HepG2 (cell line): ENCODE data around the gene PPP2R5C. TPM values are rescaled to one million over a fixed set of nuclear protein-coding genes. Genes with fewer than 3 reads are reported as not detected.

Experiments
- ATAC-seq: fragments of 200-7000 bp; cut with Tn5 transposase; 3 replicates; pipeline ENCODE4 v1.9.1; 2020; ENCODE audit warnings: mild to moderate bottlenecking, moderate library complexity
- BruUV-seq: library from RNA; stranded (reverse); fragments of 400-500 nt; replicated peaks from 2 replicates; lab custom pipeline; 2021; lab: Mats Ljungman, UMichigan
- CTCF ChIA-PET: fragments of 300-600 bp; formaldehyde crosslinking; extraction: SDS; loops from one replicate; lab custom pipeline; 2021; ENCODE audit warnings: low total read pairs, inconsistent platforms, low intra/inter-chr PET ratio; lab: Yijun Ruan, JAX
- POLR2A ChIA-PET: fragments of 350-600 bp; sonication (Branson Sonifier 250); formaldehyde crosslinking; loops from one replicate; lab custom pipeline; 2020; ENCODE audit warnings: antibody characterized with exemption, inconsistent platforms; lab: Yijun Ruan, JAX
- DNase-seq: peaks from one replicate; pipeline ENCODE4 v3.0.0-alpha.2; 2015; ENCODE audit warnings: low spot score
- FAIRE-seq: peaks from 3 replicates; lab custom pipeline; 2011; peaks lifted over from hg19 to GRCh38; lab: Jason Lieb, UNC
- H2AFZ ChIP-seq: one replicate; pipeline ENCODE4 v1.6.1; 2011; ENCODE audit warnings: low read length, inconsistent platforms
- H3K27ac ChIP-seq: fragments of 300-600 bp; 3 replicates; pipeline ENCODE4 v1.8.0; 2011; ENCODE audit warnings: mixed run types, mild to moderate bottlenecking, mixed read lengths, low read length, inconsistent platforms; ENCODE audit not compliant: insufficient read depth; ENCODE audit errors: extremely low read length
- H3K27me3 ChIP-seq, 2 experiments: fragments of 200-600 bp in 1 of 2; 2 replicates in 1 of 2; 3 replicates in 1 of 2; pipeline versions ENCODE4 v1.6.0 to v1.8.0; 2011; ENCODE audit warnings: low read length in 2 of 2, mild to moderate bottlenecking in 2 of 2, moderate library complexity in 2 of 2, inconsistent platforms in 1 of 2; ENCODE audit not compliant: insufficient read depth in 2 of 2, control insufficient read depth in 1 of 2
- H3K36me3 ChIP-seq, 2 experiments: fragments of 200-600 bp in 1 of 2; replicated peaks in 1 of 2; 2 replicates in 1 of 2; 3 replicates in 1 of 2; pipeline versions ENCODE4 v1.5.1 to v1.8.0; 2011; ENCODE audit warnings: low read length in 2 of 2, inconsistent platforms in 1 of 2; ENCODE audit not compliant: insufficient read depth in 2 of 2, control insufficient read depth in 1 of 2
- H3K4me1 ChIP-seq: 2 replicates; pipeline ENCODE4 v1.5.1; 2012; ENCODE audit warnings: low read length, inconsistent platforms; ENCODE audit not compliant: insufficient read depth
- H3K4me2 ChIP-seq: 2 replicates; pipeline ENCODE4 v1.6.0; 2011; ENCODE audit warnings: low read depth, low read length, inconsistent platforms
- H3K4me3 ChIP-seq, 3 experiments: fragments of 200-600 bp in 1 of 3; sonication (generic), shearing (Covaris generic) in 1 of 3; replicated peaks in 1 of 3; 2 replicates each; pipeline ENCODE4 v1.5.1; 2011 to 2016; ENCODE audit warnings: low read length in 3 of 3, inconsistent platforms in 2 of 3, low read depth in 2 of 3, mild to moderate bottlenecking in 2 of 3, control low read depth in 1 of 3, mixed read lengths in 1 of 3; ENCODE audit not compliant: insufficient read depth in 1 of 3
- H3K79me2 ChIP-seq: one replicate; pipeline ENCODE4 v1.6.1; 2011; ENCODE audit warnings: low read length, inconsistent platforms; ENCODE audit not compliant: insufficient read depth
- H3K9ac ChIP-seq: 2 replicates; pipeline ENCODE4 v1.6.0; 2011; ENCODE audit warnings: mild to moderate bottlenecking, low read depth, low read length, inconsistent platforms; ENCODE audit not compliant: insufficient read depth
- H3K9me3 ChIP-seq: 2 replicates; pipeline ENCODE4 v1.5.1; 2012; ENCODE audit warnings: mild to moderate bottlenecking, low read length
- H4K20me1 ChIP-seq: 2 replicates; pipeline ENCODE4 v1.6.0; 2011; ENCODE audit warnings: inconsistent platforms, mild to moderate bottlenecking, low read length, moderate library complexity; ENCODE audit not compliant: insufficient read depth
- ETV5 ChIP-seq: IDR thresholded peaks from 2 replicates; pipeline ENCODE4 v1.6.1; 2018; ENCODE audit warnings: missing biosample characterization, missing genetic modification reagents, inconsistent platforms, borderline replicate concordance
- FOXO1 ChIP-seq: sonication (generic); formaldehyde crosslinking; IDR thresholded peaks from 2 replicates; pipeline ENCODE4 v1.4.0; 2020; ENCODE audit warnings: missing genetic modification reagents
- NFIC ChIP-seq: IDR thresholded peaks from 2 replicates; pipeline ENCODE4 v1.6.1; 2012; ENCODE audit warnings: mild to moderate bottlenecking, low read length, inconsistent platforms
- SP1 ChIP-seq, 2 experiments: fragments of 450-650 bp in 1 of 2; sonication (generic) in 1 of 2; formaldehyde crosslinking in 1 of 2; IDR thresholded peaks; 2 replicates each; pipeline versions ENCODE4 v1.4.0 to v1.6.1; 2016 to 2020; ENCODE audit warnings: missing genetic modification reagents in 1 of 2
- SRF ChIP-seq: IDR thresholded peaks from 2 replicates; pipeline ENCODE4 v1.6.1; 2011; ENCODE audit warnings: mild to moderate bottlenecking, low read depth, low read length, moderate library complexity
- TEAD3 ChIP-seq: optimal IDR thresholded peaks from 2 replicates; pipeline ENCODE3; 2016; ENCODE audit warnings: borderline replicate concordance
- ZNF761 ChIP-seq: sonication (generic); formaldehyde crosslinking; conservative IDR thresholded peaks from 2 replicates; pipeline ENCODE4 v1.4.0; 2020; ENCODE audit warnings: mild to moderate bottlenecking, missing genetic modification reagents
- WGBS: methylation state at CpG from one replicate; pipeline ENCODE4 v1.1.6; 2017; ENCODE audit warnings: low lambda C conversion rate; 5-methylcytosine and 5-hydroxymethylcytosine counted together
- in situ Hi-C: cut with HindIII; loops from 2 replicates; pipeline ENCODE4 v1.10.0; 2017; ENCODE audit warnings: low pct_unique_long_range_greater_than_20kb; ENCODE audit not compliant: extremely low pct_ligation_motif_present
- intact Hi-C: fragments of 100-400 bp; cut with micrococcal nuclease; formaldehyde crosslinking; loops from one replicate; pipeline ENCODE4 v1.10.0; 2022; ENCODE audit not compliant: unreplicated experiment
- polyA plus RNA-seq, 8 experiments: library from polyadenylated mRNA; depleted of rRNA in 3 of 8; stranded (reverse) in 7 of 8; unstranded in 1 of 8; fragments of >200 nt; fragmentation: Illumina TruSeq in 4 of 8; extraction: Trizol in 4 of 8; gene quantifications; 2 replicates each; pipeline versions ENCODE4 v1.2.1 to v1.2.3, GENCODE V29; 2011 to 2016; ENCODE audit warnings: low read depth in 4 of 8, missing spikeins in 1 of 8, mixed read lengths in 1 of 8; ENCODE audit not compliant: insufficient read depth in 1 of 8
- total RNA-seq, 5 experiments: library from RNA; depleted of rRNA; stranded (reverse); fragments of >200 nt; fragmentation: Illumina TruSeq; extraction: Trizol; gene quantifications; 2 replicates each; pipeline ENCODE4 v1.2.3, GENCODE V29; 2016; ENCODE audit warnings: low read depth in 1 of 5
- TF ChIP-seq, protein P1 (sequence below): sonication (generic); formaldehyde crosslinking; IDR thresholded peaks from 2 replicates; pipeline ENCODE4 v1.4.0; 2020; ENCODE audit warnings: missing genetic modification reagents, borderline replicate concordance
- TF ChIP-seq, protein P2 (sequence below): sonication (generic); formaldehyde crosslinking; IDR thresholded peaks from 2 replicates; pipeline ENCODE4 v1.5.0; 2020; ENCODE audit warnings: mild to moderate bottlenecking, missing genetic modification reagents
- TF ChIP-seq, protein P3 (sequence below), 2 experiments: IDR thresholded peaks; 2 replicates each; pipeline ENCODE4 v1.6.1; 2011 to 2012; ENCODE audit warnings: low read length in 2 of 2, borderline replicate concordance in 1 of 2, low read depth in 1 of 2, mild to moderate bottlenecking in 1 of 2, moderate library complexity in 1 of 2
- TF ChIP-seq, protein P4 (sequence below), 2 experiments: sonication (generic) in 1 of 2; formaldehyde crosslinking in 1 of 2; IDR thresholded peaks; 2 replicates each; pipeline versions ENCODE4 v1.4.0 to v1.6.1; 2018 to 2020; ENCODE audit warnings: missing genetic modification reagents in 2 of 2, borderline replicate concordance in 1 of 2, low read depth in 1 of 2, mild to moderate bottlenecking in 1 of 2, missing biosample characterization in 1 of 2

Gene PPP2R5C
- total and polyA plus RNA-seq, 2 of the 13 experiments (the other 11 are each of a cell fraction or from before 2014, with no cell fraction given): 74.3 to 78.5 TPM

DNA sequence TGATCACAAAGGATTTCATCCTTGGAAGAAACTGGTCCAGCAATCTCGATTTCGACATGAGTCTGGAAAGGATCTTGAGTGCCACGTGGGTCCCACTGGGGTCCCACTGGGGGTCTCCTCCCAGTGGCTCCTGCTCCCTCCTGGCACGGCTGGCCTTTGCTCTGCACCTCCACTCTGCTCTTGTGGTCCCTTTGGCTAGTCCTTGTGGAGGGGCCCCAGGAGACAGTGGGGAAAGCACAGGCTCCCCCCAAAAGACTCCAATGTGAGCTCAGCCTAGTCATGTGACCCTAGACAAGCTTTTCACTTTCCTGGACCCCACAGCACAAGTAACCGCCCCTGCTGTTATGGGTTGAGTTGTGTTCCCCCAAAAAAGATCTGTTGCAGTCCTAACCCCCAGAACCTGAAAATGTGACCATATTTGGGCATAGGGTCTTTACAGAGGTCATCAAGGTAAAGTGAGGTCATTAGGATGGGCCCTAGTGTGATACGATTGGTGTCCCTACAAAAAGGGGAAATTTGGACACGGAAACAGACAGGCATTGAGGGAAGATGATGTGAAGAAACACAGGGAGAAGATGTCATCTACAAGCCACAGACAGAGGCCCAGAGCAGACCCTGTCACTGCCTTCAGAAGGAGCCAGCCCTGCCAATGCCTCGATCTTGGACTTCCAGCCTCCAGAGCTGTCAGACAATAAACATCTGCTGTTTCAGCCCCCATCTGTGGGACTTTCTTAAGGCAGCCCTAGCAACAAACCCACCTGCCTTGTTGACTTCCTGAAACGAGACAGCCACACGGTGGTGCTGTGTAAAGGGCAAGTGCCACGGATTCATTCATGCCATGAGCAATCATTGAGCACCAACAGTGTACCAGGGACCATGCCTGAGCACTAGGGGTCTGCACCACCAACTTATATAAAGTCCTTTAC, 23.8 kb upstream of the PPP2R5C start:
- ATAC-seq (no peak), DNase-seq (no peak), FAIRE-seq (no peak)
- H3K79me2 ChIP-seq: no peaks in the 10 kb centered on the region
- no peak overlapping the region for H3K9ac ChIP-seq
- H3K4me1 ChIP-seq: peaks cover 52% of the 10 kb centered on the region
- H2AFZ ChIP-seq: no peak overlapping the region
- 29% methylated on average over 10 of the region's 11 CpGs for WGBS
- intact Hi-C loops (no loop called here), in situ Hi-C loops (no loop called here)
- H4K20me1 ChIP-seq: no peaks in the 10 kb centered on the region
- H3K4me2 ChIP-seq: no peak overlapping the region
- H3K27ac ChIP-seq: no peak overlapping the region
- peaks cover 15% of the 10 kb centered on the region for H3K9me3 ChIP-seq
- peaks cover 2 to 27% of the 10 kb centered on the region in 2 experiments for H3K27me3 ChIP-seq
- ChIA-PET POLR2A (no interaction called here), CTCF (no interaction called here)
- no peak overlapping the region for H3K4me3 ChIP-seq
- H3K36me3 ChIP-seq: no peaks in the 10 kb centered on the region
- BruUV-seq: no TSS peak
- TF ChIP-seq, protein P1, sequence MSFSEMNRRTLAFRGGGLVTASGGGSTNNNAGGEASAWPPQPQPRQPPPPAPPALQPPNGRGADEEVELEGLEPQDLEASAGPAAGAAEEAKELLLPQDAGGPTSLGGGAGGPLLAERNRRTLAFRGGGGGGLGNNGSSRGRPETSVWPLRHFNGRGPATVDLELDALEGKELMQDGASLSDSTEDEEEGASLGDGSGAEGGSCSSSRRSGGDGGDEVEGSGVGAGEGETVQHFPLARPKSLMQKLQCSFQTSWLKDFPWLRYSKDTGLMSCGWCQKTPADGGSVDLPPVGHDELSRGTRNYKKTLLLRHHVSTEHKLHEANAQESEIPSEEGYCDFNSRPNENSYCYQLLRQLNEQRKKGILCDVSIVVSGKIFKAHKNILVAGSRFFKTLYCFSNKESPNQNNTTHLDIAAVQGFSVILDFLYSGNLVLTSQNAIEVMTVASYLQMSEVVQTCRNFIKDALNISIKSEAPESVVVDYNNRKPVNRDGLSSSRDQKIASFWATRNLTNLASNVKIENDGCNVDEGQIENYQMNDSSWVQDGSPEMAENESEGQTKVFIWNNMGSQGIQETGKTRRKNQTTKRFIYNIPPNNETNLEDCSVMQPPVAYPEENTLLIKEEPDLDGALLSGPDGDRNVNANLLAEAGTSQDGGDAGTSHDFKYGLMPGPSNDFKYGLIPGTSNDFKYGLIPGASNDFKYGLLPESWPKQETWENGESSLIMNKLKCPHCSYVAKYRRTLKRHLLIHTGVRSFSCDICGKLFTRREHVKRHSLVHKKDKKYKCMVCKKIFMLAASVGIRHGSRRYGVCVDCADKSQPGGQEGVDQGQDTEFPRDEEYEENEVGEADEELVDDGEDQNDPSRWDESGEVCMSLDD (CRISPR knock-in tag): no peak
- TF ChIP-seq, protein P2, sequence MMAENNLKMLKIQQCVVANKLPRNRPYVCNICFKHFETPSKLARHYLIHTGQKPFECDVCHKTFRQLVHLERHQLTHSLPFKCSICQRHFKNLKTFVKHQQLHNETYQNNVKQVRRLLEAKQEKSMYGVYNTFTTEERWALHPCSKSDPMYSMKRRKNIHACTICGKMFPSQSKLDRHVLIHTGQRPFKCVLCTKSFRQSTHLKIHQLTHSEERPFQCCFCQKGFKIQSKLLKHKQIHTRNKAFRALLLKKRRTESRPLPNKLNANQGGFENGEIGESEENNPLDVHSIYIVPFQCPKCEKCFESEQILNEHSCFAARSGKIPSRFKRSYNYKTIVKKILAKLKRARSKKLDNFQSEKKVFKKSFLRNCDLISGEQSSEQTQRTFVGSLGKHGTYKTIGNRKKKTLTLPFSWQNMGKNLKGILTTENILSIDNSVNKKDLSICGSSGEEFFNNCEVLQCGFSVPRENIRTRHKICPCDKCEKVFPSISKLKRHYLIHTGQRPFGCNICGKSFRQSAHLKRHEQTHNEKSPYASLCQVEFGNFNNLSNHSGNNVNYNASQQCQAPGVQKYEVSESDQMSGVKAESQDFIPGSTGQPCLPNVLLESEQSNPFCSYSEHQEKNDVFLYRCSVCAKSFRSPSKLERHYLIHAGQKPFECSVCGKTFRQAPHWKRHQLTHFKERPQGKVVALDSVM: no peak
- peak; percentile 45 for TF ChIP-seq TEAD3 (CRISPR knock-in tag)
- no peak for TF ChIP-seq NFIC
- TF ChIP-seq, protein P3, sequence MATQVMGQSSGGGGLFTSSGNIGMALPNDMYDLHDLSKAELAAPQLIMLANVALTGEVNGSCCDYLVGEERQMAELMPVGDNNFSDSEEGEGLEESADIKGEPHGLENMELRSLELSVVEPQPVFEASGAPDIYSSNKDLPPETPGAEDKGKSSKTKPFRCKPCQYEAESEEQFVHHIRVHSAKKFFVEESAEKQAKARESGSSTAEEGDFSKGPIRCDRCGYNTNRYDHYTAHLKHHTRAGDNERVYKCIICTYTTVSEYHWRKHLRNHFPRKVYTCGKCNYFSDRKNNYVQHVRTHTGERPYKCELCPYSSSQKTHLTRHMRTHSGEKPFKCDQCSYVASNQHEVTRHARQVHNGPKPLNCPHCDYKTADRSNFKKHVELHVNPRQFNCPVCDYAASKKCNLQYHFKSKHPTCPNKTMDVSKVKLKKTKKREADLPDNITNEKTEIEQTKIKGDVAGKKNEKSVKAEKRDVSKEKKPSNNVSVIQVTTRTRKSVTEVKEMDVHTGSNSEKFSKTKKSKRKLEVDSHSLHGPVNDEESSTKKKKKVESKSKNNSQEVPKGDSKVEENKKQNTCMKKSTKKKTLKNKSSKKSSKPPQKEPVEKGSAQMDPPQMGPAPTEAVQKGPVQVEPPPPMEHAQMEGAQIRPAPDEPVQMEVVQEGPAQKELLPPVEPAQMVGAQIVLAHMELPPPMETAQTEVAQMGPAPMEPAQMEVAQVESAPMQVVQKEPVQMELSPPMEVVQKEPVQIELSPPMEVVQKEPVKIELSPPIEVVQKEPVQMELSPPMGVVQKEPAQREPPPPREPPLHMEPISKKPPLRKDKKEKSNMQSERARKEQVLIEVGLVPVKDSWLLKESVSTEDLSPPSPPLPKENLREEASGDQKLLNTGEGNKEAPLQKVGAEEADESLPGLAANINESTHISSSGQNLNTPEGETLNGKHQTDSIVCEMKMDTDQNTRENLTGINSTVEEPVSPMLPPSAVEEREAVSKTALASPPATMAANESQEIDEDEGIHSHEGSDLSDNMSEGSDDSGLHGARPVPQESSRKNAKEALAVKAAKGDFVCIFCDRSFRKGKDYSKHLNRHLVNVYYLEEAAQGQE (IDR thresholded peaks at IDR 0.05; ENCODE audit: borderline replicate concordance in 1 of 2, low read depth in 1 of 2, low read length in 2 of 2): no peak
- TF ChIP-seq ZNF761: no peak
- 0 out of 2 replicates have a peak, but pooled peaks have one; percentile 11 for TF ChIP-seq FOXO1 (CRISPR knock-in tag)
- TF ChIP-seq, protein P4, sequence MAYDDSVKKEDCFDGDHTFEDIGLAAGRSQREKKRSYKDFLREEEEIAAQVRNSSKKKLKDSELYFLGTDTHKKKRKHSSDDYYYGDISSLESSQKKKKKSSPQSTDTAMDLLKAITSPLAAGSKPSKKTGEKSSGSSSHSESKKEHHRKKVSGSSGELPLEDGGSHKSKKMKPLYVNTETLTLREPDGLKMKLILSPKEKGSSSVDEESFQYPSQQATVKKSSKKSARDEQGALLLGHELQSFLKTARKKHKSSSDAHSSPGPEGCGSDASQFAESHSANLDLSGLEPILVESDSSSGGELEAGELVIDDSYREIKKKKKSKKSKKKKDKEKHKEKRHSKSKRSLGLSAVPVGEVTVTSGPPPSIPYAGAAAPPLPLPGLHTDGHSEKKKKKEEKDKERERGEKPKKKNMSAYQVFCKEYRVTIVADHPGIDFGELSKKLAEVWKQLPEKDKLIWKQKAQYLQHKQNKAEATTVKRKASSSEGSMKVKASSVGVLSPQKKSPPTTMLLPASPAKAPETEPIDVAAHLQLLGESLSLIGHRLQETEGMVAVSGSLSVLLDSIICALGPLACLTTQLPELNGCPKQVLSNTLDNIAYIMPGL (CRISPR knock-in tag; IDR thresholded peaks at IDR 0.05; ENCODE audit: borderline replicate concordance in 1 of 2, low read depth in 1 of 2): peak in 1 of 2 experiments; percentile 50; a peak in 1 of 4 replicates
- no peak for TF ChIP-seq SP1 (IDR thresholded peaks at IDR 0.05)
- TF ChIP-seq SP1 (CRISPR knock-in tag; IDR thresholded peaks at IDR 0.05): no peak
- peak; percentile 84 for TF ChIP-seq SRF
- peak; percentile 29; the same call in 1 of the 2 replicates for TF ChIP-seq ETV5 (CRISPR knock-in tag)
